Liver (tissue), 9 donors: ENCODE data around the gene OR51B4. TPM values are rescaled to one million over a fixed set of nuclear protein-coding genes. Genes with fewer than 3 reads are reported as not detected.
A peak's percentile ranks its signal among the peaks of the same experiment; 100 is the strongest.

Experiments used
- DNase-seq: peaks from one replicate; pipeline ENCODE4 v3.0.0-alpha.2; 2017; ENCODE audit warnings: low spot score
- H3K27ac ChIP-seq, 2 donors: one replicate each; pipeline ENCODE4 v1.7.0; 2013; ENCODE audit warnings: inconsistent platforms in 2 of 2, low read length in 2 of 2, control low read depth in 1 of 2, low read depth in 1 of 2, mild to moderate bottlenecking in 1 of 2
- H3K27me3 ChIP-seq, 4 donors: one replicate each; pipeline versions ENCODE4 v1.6.1 to v1.7.0; 2013; ENCODE audit warnings: low read length in 3 of 4, inconsistent platforms in 1 of 4, mild to moderate bottlenecking in 1 of 4, moderate library complexity in 1 of 4; ENCODE audit not compliant: control insufficient read depth in 4 of 4, insufficient read depth in 4 of 4
- H3K36me3 ChIP-seq, 4 donors: one replicate each; pipeline versions ENCODE4 v1.6.1 to v1.7.0; 2013; ENCODE audit warnings: low read length in 3 of 4, mild to moderate bottlenecking in 3 of 4, low read depth in 1 of 4, moderate library complexity in 1 of 4; ENCODE audit not compliant: control insufficient read depth in 4 of 4, insufficient read depth in 3 of 4
- H3K4me1 ChIP-seq, 4 donors: one replicate each; pipeline versions ENCODE4 v1.6.1 to v1.7.0; 2013; ENCODE audit warnings: low read length in 3 of 4, mild to moderate bottlenecking in 3 of 4, moderate library complexity in 1 of 4; ENCODE audit not compliant: control insufficient read depth in 4 of 4, insufficient read depth in 4 of 4
- H3K4me3 ChIP-seq, 3 donors: one replicate each; pipeline versions ENCODE4 v1.6.1 to v1.7.0; 2013; ENCODE audit warnings: low read length in 3 of 3, control low read depth in 1 of 3, low read depth in 1 of 3, mild to moderate bottlenecking in 1 of 3
- H3K9ac ChIP-seq, 2 donors: one replicate each; pipeline ENCODE4 v1.7.0; 2013; ENCODE audit warnings: low read length in 2 of 2, mild to moderate bottlenecking in 2 of 2, moderate library complexity in 2 of 2, control low read depth in 1 of 2, low read depth in 1 of 2
- H3K9me3 ChIP-seq, 4 donors: one replicate each; pipeline versions ENCODE4 v1.6.1 to v1.7.0; 2013; ENCODE audit warnings: low read length in 3 of 4; ENCODE audit not compliant: control insufficient read depth in 4 of 4
- ATF3 ChIP-seq: IDR thresholded peaks from 2 replicates; pipeline ENCODE4 v1.6.1; 2016; ENCODE audit warnings: antibody characterized with exemption
- CTCF ChIP-seq: fragments of 150-350 bp; IDR thresholded peaks from 2 replicates; pipeline ENCODE4 v1.5.1; 2017; ENCODE audit warnings: improper control_type of control experiment, low read depth, low read length; ENCODE audit not compliant: missing input control
- EGR1 ChIP-seq, 2 donors: IDR thresholded peaks; 2 replicates each; pipeline ENCODE4 v1.6.1; 2016 to 2018; ENCODE audit warnings: antibody characterized with exemption in 2 of 2, low read depth in 2 of 2
- FOXA1 ChIP-seq: IDR thresholded peaks from 2 replicates; pipeline ENCODE4 v1.6.1; 2016; ENCODE audit warnings: antibody characterized with exemption
- FOXA2 ChIP-seq: IDR thresholded peaks from 2 replicates; pipeline ENCODE4 v1.6.1; 2016; ENCODE audit warnings: antibody characterized with exemption
- HNF4A ChIP-seq, 2 donors: conservative IDR thresholded peaks; 2 replicates each; pipeline ENCODE4 v1.6.1; 2016; ENCODE audit warnings: antibody characterized with exemption in 2 of 2, mild to moderate bottlenecking in 2 of 2
- JUND ChIP-seq, 2 donors: IDR thresholded peaks; 2 replicates each; pipeline ENCODE4 v1.6.1; 2016; ENCODE audit warnings: antibody characterized with exemption in 2 of 2
- MAX ChIP-seq: IDR thresholded peaks from 2 replicates; pipeline ENCODE4 v1.6.1; 2016; ENCODE audit warnings: antibody characterized with exemption
- NR2F2 ChIP-seq: IDR thresholded peaks from 2 replicates; pipeline ENCODE4 v1.6.1; 2016; ENCODE audit warnings: antibody characterized with exemption
- RAD21 ChIP-seq, 2 donors: IDR thresholded peaks; 2 replicates each; pipeline ENCODE4 v1.6.1; 2016; ENCODE audit warnings: antibody characterized with exemption in 2 of 2, mild to moderate bottlenecking in 2 of 2
- RXRA ChIP-seq, 2 donors: IDR thresholded peaks; 2 replicates each; pipeline ENCODE4 v1.6.1; 2017 to 2018; ENCODE audit warnings: antibody characterized with exemption in 2 of 2, mild to moderate bottlenecking in 1 of 2
- SP1 ChIP-seq: IDR thresholded peaks from 2 replicates; pipeline ENCODE4 v1.6.1; 2018; ENCODE audit warnings: antibody characterized with exemption, mild to moderate bottlenecking
- TAF1 ChIP-seq: conservative IDR thresholded peaks from 2 replicates; pipeline ENCODE4 v1.6.1; 2016; ENCODE audit warnings: antibody characterized with exemption, mild to moderate bottlenecking
- YY1 ChIP-seq: IDR thresholded peaks from 2 replicates; pipeline ENCODE4 v1.6.1; 2016; ENCODE audit warnings: antibody characterized with exemption, mild to moderate bottlenecking
- WGBS: extraction: QIAGEN DNeasy Blood & Tissue Kit; methylation state at CpG from one replicate; pipeline ENCODE4 v1.1.7; 2013; 5-methylcytosine and 5-hydroxymethylcytosine counted together
- polyA plus RNA-seq, 2 donors: library from polyadenylated mRNA; stranded (reverse) in 1 of 2; unstranded in 1 of 2; fragments of 200-250 nt in 1 of 2; fragments of >200 nt in 1 of 2; fragmentation: Nextera tagmentation in 1 of 2; extraction: Ambion mirVana in 1 of 2; gene quantifications; one replicate each; pipeline versions ENCODE4 v1.2.1 to v1.2.3, GENCODE V29; 2013 to 2015
- total RNA-seq, 2 donors: library from RNA; depleted of rRNA; stranded (reverse); fragments of >200 nt; gene quantifications; one replicate each; pipeline ENCODE4 v1.2.3, GENCODE V29; 2014
- donor health status: healthy.
- donor health status: healthy.
- donor health status: healthy.
- donor health status: healthy.
- donor health status: healthy.

OR51B4 gene
- total and polyA plus RNA-seq, 4 donors = not detected

GRCh38 chr11:5291207-5291838 lies 10.4 kb downstream of the OR51B4 start:
- H3K27me3 ChIP-seq = no peaks in the 10 kb centered on the region
- H3K9ac ChIP-seq = no peak overlapping the region
- H3K9me3 ChIP-seq = no peaks in the 10 kb centered on the region
- no peak for TF ChIP-seq FOXA1
- TF ChIP-seq CTCF = peak; percentile 31
- TF ChIP-seq RAD21 (IDR thresholded peaks at IDR 0.05) = peak; percentile 41 to 51
- no peak for TF ChIP-seq EGR1 (IDR thresholded peaks at IDR 0.05; ENCODE audit: low read depth in 2 of 2)
- TF ChIP-seq HNF4A (conservative IDR thresholded peaks at IDR 0.05) = no peak
- TF ChIP-seq ATF3 = no peak
- no peak for TF ChIP-seq NR2F2
- no peak for TF ChIP-seq MAX
- TF ChIP-seq JUND (IDR thresholded peaks at IDR 0.05) = no peak
- TF ChIP-seq SP1 = no peak
- TF ChIP-seq TAF1 = no peak
- no peak for TF ChIP-seq RXRA (IDR thresholded peaks at IDR 0.05)
- no peaks in the 10 kb centered on the region for H3K4me1 ChIP-seq
- WGBS = 81% methylated on average over 1 of the region's 1 CpG
- no peaks in the 10 kb centered on the region for H3K36me3 ChIP-seq
- H3K27ac ChIP-seq = no peak overlapping the region
- H3K4me3 ChIP-seq = no peak overlapping the region
- DNase-seq = no peak

- no peak overlapping the region for H3K4me3 ChIP-seq
- no peak for DNase-seq
- H3K9ac ChIP-seq = no peak overlapping the region
- no peak for TF ChIP-seq ATF3
- no peaks in the 10 kb centered on the region for H3K27me3 ChIP-seq
- 94% methylated on average over 1 of the region's 1 CpG for WGBS
- no peaks in the 10 kb centered on the region for H3K36me3 ChIP-seq
- H3K9me3 ChIP-seq = no peaks in the 10 kb centered on the region
- H3K27ac ChIP-seq = no peak overlapping the region
- no peaks in the 10 kb centered on the region for H3K4me1 ChIP-seq
Measured at GRCh38 chr11:5290106-5290505, 11.6 kb downstream of the OR51B4 start.

GRCh38 chr11:5289696-5290095 lies 12.1 kb downstream of the OR51B4 start:
- no peak overlapping the region for H3K27ac ChIP-seq
- H3K4me3 ChIP-seq = no peak overlapping the region
- no peaks in the 10 kb centered on the region for H3K9me3 ChIP-seq
- H3K9ac ChIP-seq = no peak overlapping the region
- H3K36me3 ChIP-seq = no peaks in the 10 kb centered on the region
- TF ChIP-seq YY1 = no peak
- TF ChIP-seq RXRA (IDR thresholded peaks at IDR 0.05) = no peak
- no peak for TF ChIP-seq JUND (IDR thresholded peaks at IDR 0.05)
- no peak for TF ChIP-seq NR2F2
- TF ChIP-seq FOXA2 = no peak
- no peak for DNase-seq
- no peaks in the 10 kb centered on the region for H3K27me3 ChIP-seq
- H3K4me1 ChIP-seq = no peaks in the 10 kb centered on the region
